NCI-H748 (cell line): ENCODE results near the gene GLDC.
"Not testable (repeated sequence)": the region's sequence is repeated elsewhere in the genome, so short reads cannot be mapped to it uniquely, and the experiment has no call there.

Experiments used
- DNase-seq: peaks from one replicate; lab custom pipeline; 2025; ENCODE audit not compliant: unreplicated experiment; lab: John Stamatoyannopoulos, UW

The GLDC gene

DNA sequence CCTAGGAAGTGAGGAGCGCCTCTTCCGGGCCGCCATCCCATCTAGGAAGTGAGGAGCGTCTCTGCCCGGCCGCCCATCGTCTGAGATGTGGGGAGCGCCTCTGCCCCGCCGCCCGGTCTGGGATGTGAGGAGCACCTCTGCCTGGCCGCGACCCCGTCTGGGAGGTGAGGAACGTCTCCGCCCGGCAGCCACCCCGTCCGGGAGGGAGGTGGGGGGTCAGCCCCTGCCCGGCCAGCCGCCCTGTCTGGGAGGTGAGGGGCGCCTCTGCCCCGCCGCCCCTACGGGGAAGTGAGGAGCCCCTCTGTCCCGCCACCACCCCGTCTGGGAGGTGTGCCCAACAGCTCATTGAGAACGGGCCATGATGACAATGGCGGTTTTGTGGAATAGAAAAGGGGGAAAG lies 22.7 kb downstream of the GLDC start:
- not testable (repeated sequence) for DNase-seq

DNA sequence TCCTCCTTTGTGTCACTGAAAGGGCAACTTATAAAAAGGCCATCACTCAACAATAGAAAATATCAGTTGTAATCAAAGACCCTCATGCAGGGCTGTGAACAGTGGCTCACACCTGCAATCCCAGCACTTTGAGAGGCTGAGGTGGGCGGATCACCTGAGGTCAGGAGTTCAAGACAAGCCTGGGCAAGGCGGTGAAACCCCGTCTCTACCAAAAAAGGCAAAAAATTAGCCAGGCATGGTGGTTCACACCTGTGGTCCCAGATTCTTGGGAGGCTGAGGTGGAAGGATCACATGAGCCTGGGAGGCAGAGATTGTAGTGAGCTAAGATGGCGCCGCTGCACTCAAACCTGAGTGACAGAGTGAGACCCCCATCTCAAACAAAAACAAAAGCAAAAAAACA lies 24.7 kb downstream of the GLDC start:
- DNase-seq, result no peak

DNA sequence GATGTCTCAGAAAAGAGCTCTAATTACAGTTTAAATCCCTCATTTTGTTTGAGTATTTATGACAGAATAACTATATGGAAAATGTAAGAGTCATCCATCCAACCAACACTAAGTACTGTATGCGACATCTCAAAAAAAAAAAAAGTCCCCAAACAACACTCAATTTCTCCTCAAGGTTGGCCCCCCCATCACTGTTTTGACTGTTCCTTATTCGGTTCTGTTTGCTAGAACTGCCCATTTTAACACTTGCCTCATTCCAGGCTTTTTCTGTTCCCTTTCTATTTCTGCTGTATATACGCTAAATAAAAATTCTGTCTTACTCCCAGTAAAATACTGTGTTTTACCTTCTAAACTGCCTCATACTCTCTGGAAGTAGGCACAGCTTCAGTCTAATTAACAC lies 25.2 kb downstream of the GLDC start:
- no peak for DNase-seq

DNA sequence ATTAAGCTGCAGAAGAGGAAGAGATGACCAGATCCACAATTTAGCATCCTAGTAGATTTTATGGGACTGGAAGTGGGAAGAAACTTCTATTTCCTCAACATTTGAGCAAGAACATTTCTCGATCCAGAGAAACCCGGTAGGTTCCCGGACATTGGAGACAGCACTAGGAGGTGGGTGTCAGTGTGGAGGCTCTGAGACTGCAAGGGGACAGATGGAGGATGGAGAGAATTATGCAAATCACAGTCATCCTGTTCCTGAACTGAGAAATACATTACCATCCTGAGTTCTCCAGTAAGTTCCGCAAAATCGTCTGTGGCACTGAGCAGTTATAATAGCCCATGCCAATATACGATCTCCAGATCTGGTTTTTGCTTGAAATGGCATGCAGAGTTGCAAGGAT lies 25.6 kb downstream of the GLDC start:
- DNase-seq, result no peak

DNA sequence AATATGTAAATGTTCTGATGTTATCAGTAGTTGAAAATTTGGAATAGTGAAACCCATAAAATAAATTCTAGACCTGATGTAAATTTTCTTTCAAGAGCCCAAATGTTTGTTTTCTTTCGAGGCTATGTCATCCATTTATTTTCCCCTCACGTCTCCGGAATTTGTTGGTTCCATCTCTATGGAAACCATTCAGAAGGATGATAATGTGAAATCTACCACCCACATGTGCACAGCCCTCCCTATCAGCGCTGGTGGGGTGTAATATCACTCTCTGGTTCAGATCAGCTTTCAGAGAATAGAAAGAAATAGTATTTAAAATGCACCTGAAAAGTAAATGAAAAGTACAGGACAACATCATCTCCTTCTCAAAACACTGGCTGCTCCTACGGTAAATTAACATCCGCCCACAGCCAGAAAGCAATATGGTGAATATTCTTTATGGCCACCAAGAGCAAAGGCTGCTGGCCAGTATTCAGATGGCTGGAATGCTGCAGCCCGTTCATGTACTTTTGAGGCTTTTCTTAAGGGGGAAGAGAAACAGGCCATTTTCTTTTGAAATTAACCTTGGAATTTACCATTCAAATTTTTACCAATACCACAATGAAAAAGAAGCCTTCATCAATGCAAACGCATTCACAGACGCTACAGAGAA lies 28.5 kb downstream of the GLDC start:
- peak; percentile 77 for DNase-seq

DNA sequence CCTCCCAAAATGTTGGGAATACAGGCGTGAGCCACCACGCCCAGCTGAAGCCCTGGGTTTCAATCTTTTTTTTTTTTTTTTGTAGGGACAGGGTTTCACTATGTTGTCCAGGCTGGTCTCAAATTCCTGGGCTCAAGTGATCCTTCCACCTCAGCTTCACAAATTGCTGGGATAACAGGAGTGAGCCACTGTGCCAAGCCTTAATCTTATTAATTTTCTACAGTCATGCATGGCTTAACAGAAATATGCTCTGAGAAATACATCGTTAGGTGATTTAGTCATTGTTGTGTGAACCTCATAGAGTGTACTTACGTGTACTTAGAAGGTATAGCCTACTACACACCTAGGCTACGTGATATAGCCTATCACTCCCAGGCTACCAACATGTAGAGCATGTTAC lies 31.0 kb downstream of the GLDC start:
- DNase-seq, result no peak

DNA sequence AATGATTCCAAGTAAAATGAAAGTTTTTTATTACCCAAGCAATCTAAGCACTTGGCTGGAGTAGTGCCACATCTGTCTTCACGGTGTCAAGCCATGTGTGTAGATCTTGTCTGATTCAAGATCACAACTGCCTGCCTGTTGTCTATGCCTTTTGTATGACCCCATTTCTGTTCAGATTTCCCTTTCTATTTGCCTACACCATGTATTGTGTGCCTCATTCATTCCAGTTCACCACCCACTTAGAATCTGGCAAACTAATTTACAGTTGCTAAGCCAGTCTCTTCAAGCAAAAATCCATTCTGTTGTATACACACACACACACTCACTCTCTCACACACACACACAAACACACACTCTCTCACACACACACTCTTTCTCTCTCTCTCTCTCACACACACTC lies 33.7 kb downstream of the GLDC start:
- DNase-seq, result no peak

DNA sequence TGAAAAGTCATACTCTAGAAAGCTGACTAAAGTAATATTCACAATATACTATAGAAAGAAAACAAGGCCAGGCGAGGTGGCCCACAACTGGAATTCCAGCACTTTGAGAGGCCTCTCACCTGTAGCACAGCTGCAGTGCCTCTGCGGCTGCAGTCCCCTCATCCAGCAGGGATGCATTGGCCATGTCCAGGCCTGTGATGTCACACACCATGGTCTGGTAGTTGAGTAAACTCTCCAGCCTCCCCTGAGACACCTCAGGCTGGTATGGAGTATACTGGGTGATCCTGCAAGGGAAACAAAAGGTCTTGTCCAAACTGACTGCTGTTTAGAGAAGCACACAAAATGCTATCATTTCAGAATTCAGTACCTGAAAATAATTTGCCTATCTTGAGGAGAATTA lies 35.5 kb downstream of the GLDC start:
- DNase-seq, result no peak

DNA sequence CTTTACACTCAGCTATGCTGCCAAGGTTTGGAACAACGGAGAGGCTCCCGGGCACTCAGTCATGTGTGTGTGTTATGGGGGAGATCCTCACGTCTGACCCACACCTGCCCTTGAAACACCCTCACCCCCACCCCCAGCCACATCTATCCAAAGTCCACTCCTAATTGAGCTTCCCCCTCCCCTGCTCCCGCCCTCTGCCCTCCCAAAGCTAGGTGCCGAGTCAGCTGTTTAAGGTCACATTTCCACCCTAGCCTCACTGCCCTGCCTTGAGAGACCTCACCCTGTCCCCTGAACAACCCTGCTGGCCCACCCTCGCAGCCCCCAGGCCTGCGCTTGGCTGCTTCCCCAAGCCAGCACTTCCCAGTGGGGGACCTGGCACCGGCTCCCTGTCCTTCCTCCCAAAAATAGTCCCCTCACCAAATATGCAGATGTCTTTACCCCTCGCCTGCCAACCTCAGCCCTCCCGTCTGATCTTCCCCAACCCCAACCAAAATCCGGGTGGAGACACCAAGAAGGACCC lies 36.0 kb downstream of the GLDC start:
- no peak for DNase-seq

DNA sequence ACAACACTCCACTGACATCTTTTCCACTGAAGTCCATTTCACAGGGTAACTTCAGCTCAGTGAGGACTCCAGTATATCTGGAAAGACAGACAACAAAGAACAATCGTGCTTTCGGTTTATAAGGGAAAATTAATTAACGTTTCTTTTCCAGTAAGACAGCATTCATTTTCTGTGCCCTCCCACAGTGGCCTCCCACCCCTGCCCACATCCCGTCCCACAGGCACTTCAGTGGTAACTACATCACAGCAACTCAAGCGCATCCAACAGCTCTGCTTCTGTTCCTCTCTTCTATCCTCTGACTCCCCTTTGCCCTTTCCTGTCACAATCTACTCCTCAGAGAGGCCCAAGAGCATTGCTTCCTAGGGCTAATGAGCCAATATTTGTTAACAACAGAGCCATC lies 40.3 kb downstream of the GLDC start:
- no peak for DNase-seq

DNA sequence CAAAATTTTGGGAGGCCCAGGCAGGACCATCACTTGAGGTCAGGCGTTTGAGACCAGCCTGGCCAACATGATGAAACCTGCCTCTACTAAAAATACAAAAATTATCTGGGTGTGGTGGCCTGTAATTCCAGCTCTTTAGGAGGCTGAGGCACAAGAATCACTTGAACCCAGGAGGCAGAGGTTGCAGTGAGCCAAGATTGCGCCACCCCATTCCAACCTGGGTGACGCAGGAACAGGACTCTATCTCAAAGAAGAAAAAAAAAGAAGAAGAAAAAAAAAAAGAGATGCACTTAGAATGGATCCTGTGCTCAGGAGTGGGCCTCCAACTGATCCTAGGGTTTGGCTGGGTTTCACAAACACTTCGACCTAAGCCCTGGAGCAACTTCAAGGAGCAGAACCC lies 45.1 kb downstream of the GLDC start:
- DNase-seq, result no peak

DNA sequence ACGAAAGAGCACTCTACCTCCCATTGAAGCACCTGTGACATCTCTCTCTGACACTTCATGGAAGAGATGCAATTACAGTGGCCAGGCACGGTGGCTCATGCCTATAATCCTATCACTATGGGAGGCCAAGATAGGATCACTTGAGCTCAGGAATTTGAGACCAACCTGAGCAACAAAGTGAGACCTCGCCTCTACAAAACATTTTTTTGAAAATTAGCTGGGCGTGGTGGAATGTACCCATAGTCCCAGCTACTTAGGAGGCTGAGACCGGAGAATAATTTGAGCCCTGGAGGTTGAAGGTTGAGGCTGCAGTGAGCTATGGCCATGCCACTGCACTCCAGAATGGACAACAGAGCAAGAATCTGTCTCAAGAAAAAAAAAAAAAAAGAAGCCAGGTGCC lies 45.5 kb downstream of the GLDC start:
- DNase-seq, result no peak

DNA sequence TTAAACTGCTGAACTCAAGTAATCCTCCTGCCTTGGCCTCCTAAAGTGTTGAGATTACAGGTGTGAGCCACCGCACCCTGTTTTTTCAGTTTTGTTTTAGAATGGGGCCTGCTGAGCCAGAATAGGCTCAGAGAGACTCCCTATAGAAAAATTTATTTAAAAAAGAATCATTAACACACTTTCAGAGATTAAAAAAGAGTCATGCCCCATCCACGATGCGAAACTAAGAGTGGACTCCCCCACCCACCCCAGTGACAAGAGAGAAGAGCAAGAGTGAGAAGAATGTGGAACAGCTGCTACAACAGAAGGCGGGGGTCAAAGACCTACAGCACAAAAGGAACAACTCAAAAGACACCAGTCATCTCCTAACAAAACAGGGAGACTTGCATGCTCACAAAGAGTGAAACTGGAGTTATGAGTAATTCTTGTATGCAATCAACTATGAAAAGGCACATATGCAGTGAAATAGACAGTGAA lies 47.2 kb downstream of the GLDC start:
- DNase-seq, result no peak

DNA sequence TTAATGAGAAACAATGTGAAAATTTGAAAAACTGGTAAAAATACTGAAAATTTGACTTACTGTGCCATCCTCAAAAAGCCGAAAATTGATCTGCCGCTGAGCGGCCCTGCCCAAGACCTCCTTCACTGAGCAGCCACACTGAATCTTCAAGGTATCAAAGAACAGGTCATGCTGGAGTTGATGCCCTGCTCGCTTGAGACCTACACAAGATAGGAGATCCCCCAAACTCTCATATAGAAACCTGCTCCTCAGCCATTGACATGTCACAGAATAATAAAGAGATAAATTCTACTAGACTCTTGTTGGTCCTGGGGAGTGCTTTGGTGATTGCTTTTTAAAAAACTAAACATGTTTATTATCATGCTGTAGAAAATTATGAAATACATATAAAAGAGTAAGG lies 52.7 kb downstream of the GLDC start:
- no peak for DNase-seq

DNA sequence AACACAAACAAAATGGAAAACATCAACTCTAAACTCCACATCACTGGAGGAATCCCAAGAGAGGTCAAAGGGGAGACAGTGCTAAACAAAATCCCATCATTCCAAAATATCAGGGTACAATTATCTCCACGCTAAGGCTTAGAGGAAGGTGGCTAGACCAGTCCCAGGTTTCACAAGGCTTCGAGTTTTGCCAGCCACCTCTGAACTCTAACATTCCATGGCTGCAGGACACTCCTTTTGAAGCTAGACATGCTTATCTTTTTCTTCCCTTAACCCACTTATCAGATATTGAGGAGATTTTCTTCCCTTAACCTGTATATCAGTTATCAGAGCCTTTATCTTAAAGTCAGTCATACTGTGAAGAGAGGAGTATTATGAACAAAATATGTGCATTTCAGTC lies 53.3 kb downstream of the GLDC start:
- no peak for DNase-seq

DNA sequence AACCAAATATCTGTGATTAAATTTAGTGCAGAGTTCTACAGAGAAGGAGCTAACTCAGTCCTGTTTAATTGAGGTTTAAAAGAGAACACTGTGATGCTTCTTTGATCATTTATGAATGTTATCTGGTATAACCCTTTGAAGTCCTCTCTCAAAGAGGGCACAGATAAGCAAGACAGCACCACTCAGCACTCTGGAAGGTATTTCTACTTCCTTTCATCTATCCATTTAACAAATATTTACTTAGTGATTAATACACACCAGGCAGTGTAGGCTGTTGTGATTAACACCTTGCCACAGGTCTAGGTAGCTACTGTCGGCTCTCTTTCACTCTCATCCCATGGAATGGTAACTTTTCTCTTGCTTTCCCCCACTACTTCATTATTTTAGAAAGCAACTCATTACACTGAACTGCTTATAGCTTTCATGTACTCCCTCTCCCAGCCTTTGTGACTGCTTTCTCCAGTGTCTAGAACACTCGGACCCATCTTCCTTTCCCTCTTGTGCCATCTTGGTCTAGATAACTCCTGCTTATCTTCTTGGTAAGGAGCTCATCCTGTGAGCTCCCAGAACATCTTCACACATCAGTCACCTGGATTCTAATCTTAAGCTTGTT lies 54.7 kb downstream of the GLDC start:
- DNase-seq, result peak; percentile 77

DNA sequence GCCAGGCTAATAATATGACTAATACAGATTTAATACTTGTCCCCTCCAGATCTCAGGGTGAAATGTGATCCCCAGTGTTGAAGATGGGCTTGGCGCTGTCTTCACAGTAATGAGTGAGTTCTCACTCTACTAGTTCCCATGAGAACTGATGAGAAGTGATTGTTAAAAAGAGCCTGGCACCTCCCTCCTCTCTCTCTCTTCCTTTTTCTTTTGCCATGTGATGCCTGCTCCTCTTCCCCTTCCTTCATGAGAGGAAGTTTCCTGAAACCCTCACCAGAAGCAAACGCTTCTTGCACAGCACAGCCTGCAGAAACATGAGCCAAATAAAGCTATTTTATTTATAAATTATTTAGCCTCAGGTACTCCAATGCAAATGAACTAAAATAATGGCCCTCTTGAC lies 55.2 kb downstream of the GLDC start:
- peak; percentile 24 for DNase-seq

DNA sequence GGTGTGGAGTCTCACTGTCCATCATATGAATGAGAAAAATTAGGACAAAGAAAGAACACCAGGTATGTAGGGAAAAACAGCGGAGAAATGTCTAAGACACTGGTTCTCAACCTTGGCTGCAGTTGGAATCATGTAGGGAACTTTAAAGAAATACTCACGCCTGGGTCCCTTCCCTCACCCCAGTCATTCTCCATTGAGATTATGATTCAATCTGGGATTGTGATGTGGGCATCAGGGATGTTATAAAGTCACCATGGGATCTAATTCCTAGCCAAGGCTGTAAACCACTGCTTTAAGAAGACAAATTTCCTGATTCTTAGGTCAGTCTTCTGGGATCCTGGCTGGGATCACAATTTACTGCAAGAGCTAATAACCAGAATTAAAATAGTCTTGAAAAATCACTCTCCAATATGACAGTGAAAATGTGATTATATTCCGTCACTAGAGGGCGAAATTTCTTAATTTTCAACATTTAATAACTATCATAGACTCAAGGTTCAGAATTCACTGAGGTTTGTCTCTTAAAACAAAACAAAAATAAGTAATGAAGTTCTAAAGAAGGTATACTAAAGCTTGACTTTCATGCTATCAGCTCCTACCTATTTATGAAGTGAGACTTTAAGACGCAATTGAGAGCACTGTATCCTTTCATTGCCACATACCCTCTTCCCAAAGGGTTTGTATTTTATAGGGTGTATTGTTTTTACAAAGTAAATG lies 60.5 kb downstream of the GLDC start:
- DNase-seq, result peak; percentile 43

DNA sequence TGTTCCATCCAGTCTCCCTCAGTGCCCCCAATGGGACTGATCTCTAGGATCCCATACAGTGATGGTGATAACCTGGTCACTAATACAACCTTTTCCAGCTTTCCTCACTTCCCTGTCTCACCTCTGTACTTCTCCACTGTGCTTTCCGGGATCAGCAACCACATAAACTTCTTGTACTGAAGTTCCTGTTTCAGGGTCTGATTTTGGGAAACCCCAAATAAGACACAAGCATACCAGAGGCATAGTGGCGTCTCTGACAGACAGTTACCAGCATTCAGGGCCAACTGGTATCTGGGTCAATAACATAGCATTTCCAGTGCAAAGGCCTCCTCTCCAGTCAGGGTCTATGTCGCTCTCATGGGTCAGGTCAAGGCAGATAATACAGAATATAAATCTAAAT lies 64.3 kb downstream of the GLDC start:
- DNase-seq, result no peak

DNA sequence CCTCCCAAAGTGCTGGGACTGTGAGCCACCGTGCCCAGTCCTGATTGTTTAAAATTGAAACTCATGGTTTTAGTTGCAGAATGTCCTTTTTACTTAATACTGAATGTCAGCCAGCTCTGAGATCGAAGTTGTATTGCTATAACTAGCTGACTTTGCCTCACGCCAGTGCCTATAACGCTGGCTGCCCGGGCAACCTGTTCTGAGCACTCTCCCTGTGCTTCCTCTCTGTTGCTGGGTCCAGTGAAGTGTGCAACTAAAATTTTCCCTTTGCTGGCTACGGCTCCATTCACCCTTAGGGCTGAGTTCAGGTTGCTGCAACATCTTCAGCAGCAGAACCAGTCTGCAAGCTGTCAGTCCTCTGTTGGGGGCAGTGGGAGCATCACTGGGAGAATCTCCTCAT lies 65.9 kb downstream of the GLDC start:
- DNase-seq, result no peak

DNA sequence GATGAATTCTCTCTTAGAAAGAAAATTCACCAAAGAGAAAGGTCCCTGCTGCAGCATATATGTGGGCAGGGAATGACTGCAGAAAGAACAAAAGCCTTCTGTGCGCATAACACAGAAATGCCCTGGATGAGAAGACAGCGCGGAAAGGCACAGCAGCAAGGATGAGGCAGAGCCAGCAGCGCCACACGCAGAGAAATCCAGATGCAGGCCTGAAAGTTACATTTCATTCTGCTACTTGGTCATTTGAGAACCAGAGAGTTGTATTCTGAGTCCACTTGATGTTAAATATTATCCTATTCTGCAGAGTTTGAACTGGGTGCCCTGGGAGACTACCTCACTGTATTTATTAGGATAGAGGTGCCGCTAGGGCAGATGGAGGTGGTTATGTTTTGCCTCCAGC lies 68.5 kb downstream of the GLDC start:
- DNase-seq, result peak; percentile 11

DNA sequence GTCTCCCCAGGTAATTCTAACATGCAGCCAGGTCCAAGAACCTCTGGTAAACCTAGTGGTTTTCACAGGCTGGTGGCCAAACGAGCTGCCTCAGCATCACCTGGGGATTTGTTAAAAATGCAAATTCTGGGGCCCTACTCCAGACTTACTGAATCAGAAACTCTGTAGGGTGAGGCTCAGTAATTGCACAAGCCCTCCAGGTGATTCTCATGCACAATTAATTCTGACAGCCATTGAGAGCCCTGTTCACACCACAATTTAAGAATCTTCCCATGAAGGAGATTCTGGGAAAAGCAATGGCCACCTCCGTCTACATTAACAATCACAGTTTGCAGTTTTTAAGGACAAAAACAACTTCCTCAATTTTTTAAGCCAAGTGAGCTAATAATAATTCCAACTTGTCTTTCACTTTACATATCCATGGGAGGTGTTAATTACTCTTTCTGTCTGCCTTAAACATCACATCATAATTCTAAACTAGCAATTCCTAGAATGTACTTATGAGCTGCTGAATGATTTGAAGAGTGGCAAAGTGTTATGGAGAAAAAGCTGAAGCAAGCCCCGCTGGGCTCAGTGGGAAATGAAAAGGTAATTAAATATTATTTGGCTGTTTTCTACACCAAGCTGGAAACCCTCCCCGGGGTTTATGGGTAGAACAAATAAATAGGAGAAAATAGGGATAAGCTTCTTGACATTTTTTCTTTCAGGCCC lies 70.0 kb downstream of the GLDC start:
- DNase-seq, result no peak
